SJSA1 (cell line): ENCODE data around the gene ASAP2. TPM values are rescaled to one million over a fixed set of nuclear protein-coding genes. Genes with fewer than 3 reads are reported as not detected.
A peak's percentile ranks its signal among the peaks of the same experiment; 100 is the strongest.

Experiments
- DNase-seq, 2 experiments: peaks; one replicate each; pipeline ENCODE4 v3.0.0-alpha.2; 2015 to 2020; ENCODE audit warnings: low spot score in 2 of 2, low read depth in 1 of 2
- H3K27ac ChIP-seq: fragments of 250-450 bp; sonication (Bioruptor Pico); 2 replicates; pipeline ENCODE4 v1.5.1; 2020; ENCODE audit warnings: mild to moderate bottlenecking, moderate library complexity
- H3K27me3 ChIP-seq: fragments of 250-450 bp; sonication (Bioruptor Pico); replicated peaks from 2 replicates; pipeline ENCODE4 v1.5.1; 2020; ENCODE audit warnings: mild to moderate bottlenecking, moderate library complexity
- H3K36me3 ChIP-seq: fragments of 250-450 bp; sonication (Bioruptor Pico); 2 replicates; pipeline ENCODE4 v1.5.1; 2020; ENCODE audit warnings: mild to moderate bottlenecking
- H3K4me1 ChIP-seq: fragments of 250-450 bp; sonication (Bioruptor Pico); replicated peaks from 2 replicates; pipeline ENCODE4 v1.6.1; 2021; ENCODE audit warnings: mild to moderate bottlenecking
- H3K4me3 ChIP-seq: fragments of 250-450 bp; sonication (Bioruptor Pico); 2 replicates; pipeline ENCODE4 v1.5.1; 2020; ENCODE audit warnings: mild to moderate bottlenecking
- H3K9me3 ChIP-seq: fragments of 250-450 bp; sonication (Bioruptor Pico); replicated peaks from 2 replicates; pipeline ENCODE4 v1.5.1; 2020; ENCODE audit warnings: mild to moderate bottlenecking
- total RNA-seq: library from RNA; depleted of rRNA; stranded (reverse); fragments of >200 nt; shearing (Covaris generic); gene quantifications from 2 replicates; pipeline ENCODE4 v1.2.3, GENCODE V29; 2014

ASAP2 gene
- total RNA-seq, 1 experiment from 2014 or later, result 15.5 TPM

- Histone ChIP-seq H3K27ac (no peak overlapping the region), H3K9me3 (no peaks in the 10 kb centered on the region), H3K4me3 (no peak overlapping the region), H3K36me3 (peaks cover 4% of the 10 kb centered on the region; the same call in 1 of the 2 replicates), H3K4me1 (no peaks in the 10 kb centered on the region), H3K27me3 (no peaks in the 10 kb centered on the region)
- DNase-seq, result no peak
Measured at GRCh38 chr2:9279426-9279825, 72.8 kb downstream of the ASAP2 start.

DNA sequence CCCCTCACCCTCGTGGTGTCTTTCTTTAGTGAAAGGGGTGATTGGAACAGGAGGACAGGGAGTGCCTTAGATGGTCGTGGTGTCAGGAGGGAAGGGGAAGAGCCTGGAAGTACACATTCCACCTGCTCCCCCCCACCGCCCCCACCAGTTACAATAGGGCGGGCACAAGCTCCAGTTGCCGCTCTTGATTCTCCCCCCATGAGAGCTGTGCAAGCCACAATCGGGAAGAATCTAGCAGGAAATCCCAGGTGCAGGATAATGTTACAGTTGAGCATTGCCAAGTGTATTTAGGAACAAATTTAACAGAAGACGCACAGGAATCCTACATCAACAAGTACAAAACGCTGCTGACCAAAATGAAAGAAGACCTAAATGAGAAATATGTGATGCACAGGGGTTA is 73.6 kb downstream of the ASAP2 start:
- Histone ChIP-seq H3K4me3 (no peak overlapping the region), H3K4me1 (peaks cover 1% of the 10 kb centered on the region), H3K36me3 (peaks cover 4% of the 10 kb centered on the region; the same call in 1 of the 2 replicates), H3K9me3 (no peaks in the 10 kb centered on the region), H3K27me3 (no peaks in the 10 kb centered on the region), H3K27ac (no peak overlapping the region)
- DNase-seq, result no peak

- Histone ChIP-seq H3K27ac (no peak overlapping the region), H3K4me1 (peaks cover 10% of the 10 kb centered on the region), H3K27me3 (no peaks in the 10 kb centered on the region), H3K4me3 (no peak overlapping the region), H3K9me3 (no peaks in the 10 kb centered on the region), H3K36me3 (peaks cover 4% of the 10 kb centered on the region; the same call in 1 of the 2 replicates)
- no peak for DNase-seq
Measured at GRCh38 chr2:9281145-9281544, 74.5 kb downstream of the ASAP2 start.

- Histone ChIP-seq H3K27me3 (no peaks in the 10 kb centered on the region), H3K36me3 (peaks cover 4% of the 10 kb centered on the region; the same call in 1 of the 2 replicates), H3K27ac (no peak overlapping the region), H3K4me1 (peaks cover 23% of the 10 kb centered on the region), H3K9me3 (no peaks in the 10 kb centered on the region), H3K4me3 (no peak overlapping the region)
- no peak for DNase-seq
Measured at GRCh38 chr2:9282128-9283112, 75.8 kb downstream of the ASAP2 start.

- no peak overlapping the region for H3K4me3 ChIP-seq
- H3K27ac ChIP-seq, result no peak overlapping the region
Measured at GRCh38 chr2:9284521-9285297, 78.1 kb downstream of the ASAP2 start.

GRCh38 chr2:9285385-9285920 is 78.8 kb downstream of the ASAP2 start:
- Histone ChIP-seq H3K9me3 (no peaks in the 10 kb centered on the region), H3K27ac (no peak overlapping the region), H3K27me3 (no peaks in the 10 kb centered on the region), H3K4me3 (no peak overlapping the region), H3K36me3 (peaks cover 4% of the 10 kb centered on the region; the same call in 1 of the 2 replicates), H3K4me1 (peaks cover 43% of the 10 kb centered on the region)
- no peak for DNase-seq

More at GRCh38 chr2:9284521-9285297, 78.1 kb downstream of the ASAP2 start:
- peaks cover 4% of the 10 kb centered on the region; the same call in 1 of the 2 replicates for H3K36me3 ChIP-seq
- no peaks in the 10 kb centered on the region for H3K27me3 ChIP-seq
- no peaks in the 10 kb centered on the region for H3K9me3 ChIP-seq
- peaks cover 43% of the 10 kb centered on the region for H3K4me1 ChIP-seq
- no peak for DNase-seq

DNA sequence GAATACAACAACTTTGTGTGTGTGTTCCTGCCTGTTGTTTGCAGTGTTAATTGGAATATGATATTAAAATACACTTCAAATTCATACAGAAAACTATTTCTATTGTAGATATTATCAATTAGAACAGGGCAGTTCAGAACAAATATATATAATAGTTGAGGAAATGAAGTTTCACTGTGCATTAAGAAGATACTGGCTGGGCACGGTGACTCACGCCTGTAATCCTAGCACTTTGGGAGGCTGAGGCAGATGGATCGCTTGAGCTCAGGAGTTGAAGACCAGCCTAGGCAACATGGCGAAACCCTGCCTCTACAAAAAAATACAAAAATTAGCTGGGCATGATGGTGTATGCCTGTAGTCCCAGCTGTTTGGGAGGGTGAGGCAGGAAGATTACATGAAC is 79.3 kb downstream of the ASAP2 start:
- DNase-seq, result no peak
- no peak overlapping the region for H3K4me3 ChIP-seq
- no peaks in the 10 kb centered on the region for H3K9me3 ChIP-seq
- H3K4me1 ChIP-seq, result peaks cover 43% of the 10 kb centered on the region
- H3K36me3 ChIP-seq, result peaks cover 4% of the 10 kb centered on the region; the same call in 1 of the 2 replicates
- H3K27ac ChIP-seq, result no peak overlapping the region
- H3K27me3 ChIP-seq, result no peaks in the 10 kb centered on the region

GRCh38 chr2:9286554-9287399 is 80.2 kb downstream of the ASAP2 start:
- no peaks in the 10 kb centered on the region for H3K27me3 ChIP-seq
- no peaks in the 10 kb centered on the region; the same call in 1 of the 2 replicates for H3K36me3 ChIP-seq
- DNase-seq, result peak in 1 of 2 experiments; percentile 37
- peak overlapping the region; percentile 91 for H3K27ac ChIP-seq
- peaks cover 43% of the 10 kb centered on the region for H3K4me1 ChIP-seq
- H3K4me3 ChIP-seq, result no peak overlapping the region
- no peaks in the 10 kb centered on the region for H3K9me3 ChIP-seq

- peak overlapping the region; percentile 91 for H3K27ac ChIP-seq
- no peaks in the 10 kb centered on the region for H3K36me3 ChIP-seq
- H3K4me1 ChIP-seq, result peaks cover 47% of the 10 kb centered on the region
- DNase-seq, result peak; percentile 96
- no peaks in the 10 kb centered on the region for H3K27me3 ChIP-seq
- H3K4me3 ChIP-seq, result no peak overlapping the region
- H3K9me3 ChIP-seq, result no peaks in the 10 kb centered on the region
Measured at GRCh38 chr2:9287400-9288045, 80.9 kb downstream of the ASAP2 start.

DNA sequence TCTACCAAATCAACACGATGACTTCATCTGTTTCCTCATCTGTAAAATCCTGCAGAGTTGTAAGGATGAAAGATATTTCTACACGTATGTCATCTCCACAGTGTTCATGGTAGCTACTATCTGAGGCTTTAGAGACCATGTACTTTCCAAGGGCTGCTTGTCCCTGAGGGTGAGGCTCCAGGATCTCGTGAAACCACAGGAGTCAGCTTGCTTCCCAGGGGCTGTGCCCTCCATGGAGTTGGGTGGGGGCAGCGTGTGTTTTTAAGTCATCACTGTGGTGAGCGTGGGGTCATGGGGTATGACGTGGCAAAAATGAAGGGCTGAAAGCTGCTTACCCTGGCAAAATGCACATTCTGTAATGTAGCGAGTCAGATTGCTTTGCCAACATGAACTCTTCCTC is 81.6 kb downstream of the ASAP2 start:
- no peaks in the 10 kb centered on the region for H3K9me3 ChIP-seq
- peak; percentile 77 to 86 for DNase-seq
- no peaks in the 10 kb centered on the region for H3K27me3 ChIP-seq
- peaks cover 52% of the 10 kb centered on the region for H3K4me1 ChIP-seq
- H3K27ac ChIP-seq, result peak overlapping the region; percentile 91
- H3K4me3 ChIP-seq, result no peak overlapping the region
- no peaks in the 10 kb centered on the region for H3K36me3 ChIP-seq

DNA sequence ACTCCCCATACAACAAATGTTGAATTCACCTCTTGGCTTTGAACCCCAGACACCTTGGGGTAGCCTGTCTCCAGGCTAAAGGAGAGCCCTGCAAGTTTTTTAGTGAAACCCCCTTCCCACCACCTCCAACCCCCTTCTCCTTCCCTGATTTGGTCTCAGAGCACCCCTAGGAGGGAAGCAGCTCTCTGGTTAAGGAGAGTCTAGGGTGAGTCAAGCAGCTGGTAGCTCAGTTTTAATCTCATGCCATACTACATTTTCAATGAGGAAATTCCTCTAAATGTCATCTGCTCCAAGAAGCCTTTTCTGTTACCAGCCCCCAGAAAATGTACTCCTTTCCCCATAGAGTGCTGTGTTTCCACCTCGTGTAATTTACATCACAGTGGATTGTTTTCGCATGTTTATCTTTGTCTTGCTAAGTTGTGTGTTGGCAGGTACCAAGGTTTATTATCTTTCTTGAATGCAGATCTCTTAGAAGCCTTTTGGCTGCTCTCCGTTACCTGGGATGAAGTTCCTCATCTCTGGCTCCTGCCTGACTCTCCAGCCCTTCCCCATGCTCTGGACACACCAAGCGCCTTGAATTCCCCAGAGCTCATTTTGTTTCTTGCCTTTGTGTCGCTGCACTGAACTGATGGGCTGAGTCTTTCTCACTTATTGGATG is 82.2 kb downstream of the ASAP2 start:
- Histone ChIP-seq H3K9me3 (no peaks in the 10 kb centered on the region), H3K27ac (peak overlapping the region; percentile 91), H3K36me3 (no peaks in the 10 kb centered on the region), H3K4me1 (peaks cover 52% of the 10 kb centered on the region), H3K4me3 (no peak overlapping the region), H3K27me3 (no peaks in the 10 kb centered on the region)
- no peak for DNase-seq

DNA sequence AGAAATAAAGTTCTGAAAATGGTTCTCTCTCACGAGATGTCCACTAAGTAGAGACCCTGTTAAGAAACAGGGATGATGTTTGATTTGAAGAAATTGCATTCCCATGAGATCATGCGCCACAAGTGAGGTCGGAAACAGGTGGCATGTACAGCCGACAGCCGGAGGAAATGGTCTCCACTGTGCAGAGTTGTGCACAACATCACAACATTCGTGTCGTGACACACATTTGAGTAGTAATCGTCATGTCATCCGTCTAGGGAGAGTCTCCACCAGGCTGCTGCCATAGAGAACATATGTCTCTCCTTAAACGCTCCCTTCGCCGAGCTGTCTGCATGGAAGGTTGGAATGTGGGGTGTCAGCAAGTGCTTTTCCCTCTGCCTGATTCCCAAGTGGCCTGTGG is 84.7 kb downstream of the ASAP2 start:
- H3K36me3 ChIP-seq, result no peaks in the 10 kb centered on the region
- no peaks in the 10 kb centered on the region for H3K27me3 ChIP-seq
- peaks cover 40% of the 10 kb centered on the region for H3K4me1 ChIP-seq
- DNase-seq, result no peak
- no peak overlapping the region for H3K4me3 ChIP-seq
- H3K27ac ChIP-seq, result no peak overlapping the region
- no peaks in the 10 kb centered on the region for H3K9me3 ChIP-seq
